ENCODE measurements around the gene CSF1.
A peak's percentile ranks its signal among the peaks of the same experiment; 100 is the strongest.
"Not testable (repeated sequence)": the region's sequence is repeated elsewhere in the genome, so short reads cannot be mapped to it uniquely, and the experiment has no call there.

Gene CSF1, protein sequence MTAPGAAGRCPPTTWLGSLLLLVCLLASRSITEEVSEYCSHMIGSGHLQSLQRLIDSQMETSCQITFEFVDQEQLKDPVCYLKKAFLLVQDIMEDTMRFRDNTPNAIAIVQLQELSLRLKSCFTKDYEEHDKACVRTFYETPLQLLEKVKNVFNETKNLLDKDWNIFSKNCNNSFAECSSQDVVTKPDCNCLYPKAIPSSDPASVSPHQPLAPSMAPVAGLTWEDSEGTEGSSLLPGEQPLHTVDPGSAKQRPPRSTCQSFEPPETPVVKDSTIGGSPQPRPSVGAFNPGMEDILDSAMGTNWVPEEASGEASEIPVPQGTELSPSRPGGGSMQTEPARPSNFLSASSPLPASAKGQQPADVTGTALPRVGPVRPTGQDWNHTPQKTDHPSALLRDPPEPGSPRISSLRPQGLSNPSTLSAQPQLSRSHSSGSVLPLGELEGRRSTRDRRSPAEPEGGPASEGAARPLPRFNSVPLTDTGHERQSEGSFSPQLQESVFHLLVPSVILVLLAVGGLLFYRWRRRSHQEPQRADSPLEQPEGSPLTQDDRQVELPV

DNA sequence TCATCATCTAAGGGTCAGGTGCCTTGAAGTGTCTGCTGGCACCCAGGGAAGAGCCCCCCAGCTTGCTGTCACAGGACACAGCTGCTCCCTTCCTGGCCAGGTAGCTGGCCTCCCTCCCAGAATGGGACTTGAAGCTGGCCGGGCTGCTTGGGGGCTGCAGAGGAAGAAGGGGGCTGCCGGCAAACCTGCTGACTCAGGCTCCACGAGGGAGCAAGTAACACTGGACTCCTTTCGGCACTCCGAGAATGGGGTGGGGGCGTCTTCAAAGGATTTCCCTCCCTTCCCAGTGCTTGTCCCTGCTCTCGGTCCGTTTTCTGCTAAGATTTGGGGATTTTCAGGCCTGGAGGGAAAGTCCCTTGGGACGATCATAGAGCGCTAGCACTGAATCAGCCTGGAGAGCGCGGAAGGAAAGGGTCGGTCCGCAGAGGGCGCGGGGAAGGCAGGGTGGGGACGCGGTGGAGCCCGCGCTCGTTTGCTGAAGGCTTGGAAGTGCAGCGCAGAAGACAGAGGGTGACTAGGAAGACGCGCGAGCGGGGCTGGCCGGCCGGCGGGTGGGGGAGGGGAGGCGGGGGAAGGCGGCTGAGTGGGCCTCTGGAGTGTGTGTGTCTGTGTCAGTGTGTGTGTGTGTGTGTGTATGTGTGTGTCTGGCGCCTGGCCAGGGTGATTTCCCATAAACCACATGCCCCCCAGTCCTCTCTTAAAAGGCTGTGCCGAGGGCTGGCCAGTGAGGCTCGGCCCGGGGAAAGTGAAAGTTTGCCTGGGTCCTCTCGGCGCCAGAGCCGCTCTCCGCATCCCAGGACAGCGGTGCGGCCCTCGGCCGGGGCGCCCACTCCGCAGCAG, at the start of gene CSF1:
TSS of gene CSF1 (plus strand) at position 727 of the 840 bp plus-strand sequence. CDS start 175 bp downstream, outside the sequence.
- DNase-seq (ENCODE audit: low spot score) = peak; percentile 83

GRCh38 chr1:109861616-109862015, 49.0 kb upstream of the CSF1 start:
- DNase-seq (ENCODE audit: low spot score) = not testable (repeated sequence)

DNA sequence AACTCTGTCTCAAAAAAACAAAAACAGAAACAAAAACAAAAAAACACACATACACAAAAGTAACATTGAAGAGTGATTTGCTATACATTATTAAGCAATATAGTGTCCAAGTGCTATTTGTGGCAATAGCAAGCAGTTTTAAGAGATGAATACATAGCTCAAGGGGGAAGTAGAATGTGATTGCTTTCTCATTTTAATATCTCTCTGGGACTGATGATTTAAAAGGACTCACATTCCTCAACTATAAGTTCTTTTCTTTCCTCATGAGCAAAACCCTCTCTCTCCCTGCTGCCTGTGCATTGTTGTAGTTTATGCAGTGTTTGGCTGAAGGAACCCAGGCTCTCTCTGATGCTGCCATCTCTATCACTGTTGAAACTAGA, 47.0 kb upstream of the CSF1 start:
- no peak for DNase-seq (ENCODE audit: low spot score)

DNA sequence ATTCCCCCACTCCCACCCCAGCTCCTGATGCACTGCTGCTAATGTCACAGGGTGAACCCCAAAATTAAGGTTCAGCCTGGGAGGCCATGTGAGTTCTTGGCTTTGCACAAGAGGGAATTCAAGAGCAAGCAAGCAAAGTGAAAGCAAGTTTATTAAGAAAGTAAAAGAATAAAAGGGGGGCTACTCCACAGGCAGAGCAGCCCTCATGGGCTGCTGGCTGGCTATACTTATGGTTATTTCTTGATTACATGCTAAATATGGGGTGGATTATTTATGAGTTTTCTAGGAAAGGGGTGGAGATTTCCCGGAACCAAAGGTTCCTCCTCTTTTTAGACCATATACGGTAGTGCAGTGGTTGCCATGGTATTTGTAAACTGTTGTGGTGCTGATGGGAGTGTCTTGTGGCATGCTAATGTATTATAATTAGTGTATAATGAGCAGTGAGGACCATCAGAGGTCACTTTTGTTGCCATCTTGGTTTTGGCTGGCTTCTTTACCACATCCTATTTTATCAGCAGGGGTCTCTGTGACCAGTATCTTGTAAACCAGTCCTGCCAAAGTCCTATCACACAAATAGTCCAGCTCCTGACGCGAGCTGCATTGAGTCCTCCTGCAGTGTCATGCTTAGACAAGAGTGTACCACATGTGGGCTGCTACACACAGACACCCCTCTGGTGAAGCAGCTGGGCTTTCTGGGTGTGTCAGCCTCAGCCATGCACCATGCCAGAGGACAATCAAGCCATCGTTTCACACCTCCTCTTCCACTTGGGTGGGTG, 46.4 kb upstream of the CSF1 start:
- DNase-seq (ENCODE audit: low spot score) = no peak

DNA sequence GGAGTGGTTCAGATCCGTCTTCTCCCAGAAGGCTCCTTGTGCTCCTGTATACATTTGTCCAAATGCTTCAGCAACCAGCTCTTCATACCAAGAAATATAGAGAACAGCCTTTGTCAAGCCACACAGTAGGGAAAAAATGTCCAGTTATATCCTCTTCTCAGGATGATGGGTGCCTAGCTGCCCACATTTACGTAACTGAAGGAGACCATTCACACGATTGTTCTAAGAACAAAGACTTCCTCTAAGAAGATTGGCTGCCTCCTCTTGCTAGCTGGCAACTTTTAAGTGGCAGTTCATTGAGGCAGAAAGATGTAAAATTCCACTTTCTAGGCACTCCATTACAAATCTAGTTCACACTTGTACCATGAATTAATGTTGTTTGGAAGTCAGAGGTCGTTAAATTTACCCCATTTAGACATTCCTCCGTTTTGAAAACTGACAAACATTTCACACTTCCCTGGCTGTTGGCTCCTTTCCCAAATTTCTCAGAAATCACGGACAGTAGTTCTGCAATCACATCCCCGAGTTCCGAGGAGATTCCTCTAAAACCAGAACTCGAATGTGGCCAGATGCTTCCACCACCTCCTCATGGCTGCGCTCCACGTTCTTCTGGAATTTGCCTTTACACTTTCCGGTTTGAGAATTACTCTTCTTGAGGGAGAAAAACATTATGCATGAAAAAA, 45.6 kb upstream of the CSF1 start:
- peak; percentile 62 for DNase-seq (ENCODE audit: low spot score)

DNA sequence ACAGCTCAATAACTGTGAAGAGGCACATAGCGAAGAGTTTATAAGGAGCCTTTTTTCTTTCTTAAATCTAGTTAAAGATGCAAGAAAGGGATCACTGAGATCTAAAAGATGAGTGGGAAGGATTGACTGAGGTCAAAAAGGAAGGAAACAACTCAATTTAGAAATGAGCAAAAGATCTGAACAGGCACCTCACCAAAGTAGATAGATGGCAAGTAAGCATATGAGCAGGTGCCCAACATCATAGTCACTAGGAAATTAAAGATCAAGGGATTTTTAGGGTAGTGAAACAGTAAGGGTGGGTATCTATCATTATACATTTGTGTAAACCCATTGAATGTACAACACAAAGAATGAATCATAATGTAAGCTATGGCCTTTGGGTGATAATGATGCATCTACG, 44.6 kb upstream of the CSF1 start:
- DNase-seq (ENCODE audit: low spot score) = no peak

DNA sequence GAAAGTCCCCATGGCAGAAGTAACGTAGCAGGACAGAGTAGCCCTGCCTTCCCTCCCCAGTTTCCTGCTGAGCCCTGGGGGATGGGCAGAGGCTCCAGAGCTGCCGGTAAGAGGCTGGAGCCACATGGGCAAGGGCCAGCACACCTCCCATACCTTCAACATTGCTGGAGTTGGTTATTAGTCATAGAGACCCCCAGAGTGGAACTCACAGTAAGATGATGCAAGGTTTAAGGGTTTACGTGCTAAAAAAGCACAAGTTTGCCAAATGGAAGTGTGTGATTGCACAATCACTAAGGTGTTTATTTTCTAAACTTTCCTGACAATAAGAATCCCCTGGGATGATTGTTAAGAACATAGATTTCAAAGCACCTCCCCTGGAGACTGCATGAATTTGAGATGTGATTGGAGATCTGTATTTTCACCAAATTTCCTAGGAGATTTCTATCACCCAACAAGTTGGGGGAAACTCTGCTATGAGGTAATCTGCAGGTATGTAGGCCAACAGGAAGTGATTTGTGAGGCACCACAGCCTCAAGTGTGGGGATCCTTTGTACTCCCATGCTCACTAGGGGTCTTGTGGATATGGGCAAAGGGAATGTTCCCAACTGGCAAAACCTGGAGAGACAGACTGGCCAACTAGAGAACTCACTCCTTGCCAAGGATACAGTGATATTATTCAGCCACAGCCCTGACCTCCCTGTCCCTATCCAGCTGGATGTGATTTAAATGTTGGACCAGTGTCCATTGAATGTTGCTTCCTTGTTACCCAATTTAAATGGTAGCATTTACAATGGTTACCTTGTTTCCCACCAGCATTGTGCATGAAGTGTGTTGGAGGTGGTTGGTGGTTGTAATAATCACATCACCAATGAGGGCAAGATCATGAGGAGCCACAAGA, 37.1 kb upstream of the CSF1 start:
- DNase-seq (ENCODE audit: low spot score) = no peak

- DNase-seq (ENCODE audit: low spot score) = no peak
These were observed 36.2 kb upstream of the CSF1 start for GRCh38 chr1:109874445-109874844.

DNA sequence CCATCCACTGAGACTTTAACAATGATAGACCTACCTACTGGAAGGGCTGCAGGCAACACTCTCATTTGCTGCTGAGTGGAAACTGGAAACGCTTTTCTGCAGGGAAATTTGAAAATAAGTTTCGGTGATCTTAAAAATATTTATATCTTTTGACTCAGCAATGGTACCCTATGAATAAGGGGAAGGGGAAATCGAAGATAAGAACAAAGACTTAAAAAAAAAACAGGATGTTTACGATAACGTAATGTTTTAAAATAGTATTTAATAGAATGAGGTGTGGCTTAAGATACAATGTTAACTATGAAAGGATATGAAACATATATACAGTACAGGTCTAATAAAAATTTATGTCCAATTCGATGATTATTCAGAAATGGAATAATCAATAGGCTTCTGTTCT, 34.8 kb upstream of the CSF1 start:
- no peak for DNase-seq (ENCODE audit: low spot score)

DNA sequence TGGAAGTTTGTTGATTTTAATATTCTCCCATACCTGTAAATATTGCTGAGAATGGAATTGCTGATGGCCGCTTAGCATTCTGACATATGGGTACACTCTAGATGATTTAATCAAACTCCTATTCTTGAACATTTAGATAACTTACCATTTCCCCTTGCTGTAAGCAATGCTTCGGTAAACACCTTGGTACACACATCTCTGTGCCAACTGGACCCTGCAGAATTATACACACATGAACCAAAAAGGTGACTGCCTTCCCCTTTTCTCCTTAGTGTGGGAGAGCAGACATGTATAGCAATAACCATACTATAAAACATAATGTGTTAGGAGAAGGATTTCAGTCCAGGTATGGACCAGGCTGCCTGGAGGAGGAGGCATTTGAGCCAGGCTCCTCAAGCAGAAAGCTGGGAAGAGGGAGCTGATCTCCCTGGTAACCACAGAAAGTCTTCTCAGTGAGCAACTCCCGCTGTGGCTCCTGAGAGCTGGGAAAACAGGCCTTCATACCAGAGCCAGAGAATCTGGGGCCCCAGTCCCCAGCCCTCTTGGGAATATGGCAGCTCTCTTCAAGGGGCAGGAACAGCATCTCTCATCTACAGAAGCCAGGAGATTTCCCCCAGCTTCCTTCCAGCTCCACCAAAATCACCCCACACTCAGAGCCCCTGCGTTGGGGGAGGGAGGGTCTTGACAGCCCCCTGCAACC, 33.9 kb upstream of the CSF1 start:
- DNase-seq (ENCODE audit: low spot score) = no peak

GRCh38 chr1:109877317-109877771, 33.3 kb upstream of the CSF1 start:
- peak; percentile 81 for DNase-seq (ENCODE audit: low spot score)

GRCh38 chr1:109877776-109878175, 32.9 kb upstream of the CSF1 start:
- no peak for DNase-seq (ENCODE audit: low spot score)

- DNase-seq (ENCODE audit: low spot score) = no peak
These were observed 32.0 kb upstream of the CSF1 start for GRCh38 chr1:109878531-109879104.

GRCh38 chr1:109879371-109879770, 31.3 kb upstream of the CSF1 start:
- DNase-seq (ENCODE audit: low spot score) = not testable (repeated sequence)

GRCh38 chr1:109879881-109880525, 30.6 kb upstream of the CSF1 start:
- no peak for DNase-seq (ENCODE audit: low spot score)

DNA sequence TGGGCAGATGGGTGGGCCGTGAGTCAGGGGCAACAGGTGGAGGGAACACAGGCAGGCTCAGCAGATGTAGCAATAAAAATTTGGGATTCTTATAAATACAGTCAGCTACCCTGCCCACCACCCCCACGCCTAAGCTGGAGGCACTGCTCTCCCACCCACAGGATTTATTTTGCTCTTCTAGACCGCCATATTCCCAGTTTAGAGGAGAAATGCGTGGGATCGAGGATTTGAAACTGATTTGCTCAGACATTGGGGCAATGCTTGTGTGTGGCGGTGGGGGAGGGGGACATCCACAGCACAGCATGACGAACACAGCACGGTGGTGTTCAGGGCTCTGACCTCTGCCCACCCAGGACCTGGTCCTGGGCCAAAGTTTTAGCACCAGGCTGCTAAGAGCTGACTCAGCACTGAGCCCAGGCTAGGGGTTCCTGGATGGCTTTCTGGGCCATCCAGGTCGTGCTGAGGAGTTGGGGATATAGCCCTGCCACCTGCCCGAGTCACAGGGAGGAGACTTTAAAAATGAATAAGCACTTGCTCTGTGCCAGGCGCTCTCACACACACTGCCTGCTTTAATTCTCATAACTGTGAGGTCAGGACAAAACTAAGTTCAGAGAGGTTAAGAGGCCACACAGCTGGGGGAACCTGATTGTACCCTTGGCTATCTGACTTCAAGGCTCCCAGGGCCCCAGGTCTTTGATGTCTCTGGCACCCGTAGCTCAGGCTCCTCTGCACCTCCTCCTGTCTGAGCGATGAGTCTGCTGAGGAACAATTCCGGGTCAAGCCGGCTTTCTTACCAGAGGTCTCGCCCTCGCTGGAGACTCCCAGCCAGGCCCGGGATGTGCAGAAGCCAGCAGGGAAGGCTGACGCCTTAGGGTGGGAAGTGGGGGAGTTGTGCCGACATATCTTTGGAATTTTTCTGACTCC, 29.4 kb upstream of the CSF1 start:
- DNase-seq (ENCODE audit: low spot score) = no peak

DNA sequence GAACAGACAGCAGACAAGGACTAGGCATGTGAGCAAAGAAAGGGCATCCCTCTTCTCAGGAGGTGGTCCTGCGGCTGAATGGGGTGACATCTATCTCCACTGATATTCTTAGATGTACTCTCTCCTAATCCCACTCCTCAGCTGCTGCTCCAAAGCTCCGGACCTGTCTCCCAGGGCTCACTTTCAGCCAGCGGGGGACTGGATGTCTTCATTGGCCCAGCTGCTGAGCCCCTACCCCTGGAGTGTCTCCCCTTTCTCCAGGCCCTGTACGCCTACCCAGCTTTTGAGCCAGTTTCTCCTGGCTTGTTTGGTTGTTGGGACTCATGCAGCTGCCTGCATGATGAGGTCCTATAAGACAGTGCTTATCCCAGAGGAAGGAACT, 28.8 kb upstream of the CSF1 start:
- DNase-seq (ENCODE audit: low spot score) = no peak

Measured in globus pallidus (tissue), 1 donor.